Neural cell (in vitro differentiated cells): ENCODE results near the gene CNKSR2. TPM values are rescaled to one million over a fixed set of nuclear protein-coding genes. Genes with fewer than 3 reads are reported as not detected.

ENCODE experiments used
- H2AFZ ChIP-seq: fragments of 200-600, 300-800 bp; sonication (generic), shearing (Covaris generic); 2 replicates; pipeline ENCODE4 v1.6.0; 2014; ENCODE audit warnings: low read depth, mild to moderate bottlenecking, antibody characterized with exemption, low read length, moderate library complexity
- H3F3A ChIP-seq: fragments of 200-600 bp; shearing (Covaris generic); 2 replicates; pipeline ENCODE4 v1.6.1; 2016; ENCODE audit warnings: mild to moderate bottlenecking, moderate library complexity, mixed read lengths, antibody characterized with exemption, low read length; ENCODE audit not compliant: insufficient read depth, poor library complexity, severe bottlenecking
- H3K27ac ChIP-seq: fragments of 200-600, 300-800 bp; sonication (generic), shearing (Covaris generic); 2 replicates; pipeline ENCODE4 v1.5.1; 2014; ENCODE audit warnings: mild to moderate bottlenecking, low read length, moderate library complexity
- H3K27me3 ChIP-seq: fragments of 300-800, 200-600 bp; sonication (generic), shearing (Covaris generic); 2 replicates; pipeline ENCODE4 v1.6.0; 2014; ENCODE audit warnings: mild to moderate bottlenecking, low read depth, low read length, moderate library complexity; ENCODE audit not compliant: insufficient read depth
- H3K36me3 ChIP-seq: fragments of 300-800, 200-600 bp; sonication (generic), shearing (Covaris generic); 2 replicates; pipeline ENCODE4 v1.5.1; 2014; ENCODE audit warnings: mild to moderate bottlenecking, antibody characterized with exemption, low read length, moderate library complexity; ENCODE audit not compliant: insufficient read depth
- H3K4me2 ChIP-seq: fragments of 300-800, 200-600 bp; sonication (generic), shearing (Covaris generic); 2 replicates; pipeline ENCODE4 v1.6.0; 2014; ENCODE audit warnings: mild to moderate bottlenecking, low read length
- H3K4me3 ChIP-seq: fragments of 300-800, 200-600 bp; sonication (generic), shearing (Covaris generic); 2 replicates; pipeline ENCODE4 v1.5.1; 2014; ENCODE audit warnings: mild to moderate bottlenecking, low read length, moderate library complexity
- H3K79me2 ChIP-seq: fragments of 200-600 bp; shearing (Covaris generic); replicated peaks from 2 replicates; pipeline ENCODE4 v1.6.0; 2014; ENCODE audit warnings: mild to moderate bottlenecking, low read length, moderate library complexity; ENCODE audit not compliant: insufficient read depth
- H3K9ac ChIP-seq: fragments of 300-800, 200-600 bp; sonication (generic), shearing (Covaris generic); 2 replicates; pipeline ENCODE4 v1.6.1; 2016; ENCODE audit warnings: mild to moderate bottlenecking, low read length, mixed read lengths
- H3K9me2 ChIP-seq: fragments of 200-600 bp; shearing (Covaris generic); 2 replicates; pipeline ENCODE4 v1.6.1; 2016; ENCODE audit warnings: mild to moderate bottlenecking, low read length, mixed read lengths; ENCODE audit not compliant: insufficient read depth
- H3K9me3 ChIP-seq: fragments of 200-600, 300-800 bp; sonication (generic), shearing (Covaris generic); 2 replicates; pipeline ENCODE4 v1.6.1; 2016; ENCODE audit warnings: mild to moderate bottlenecking, mixed run types, low read length, moderate library complexity, mixed read lengths
- H4K20me1 ChIP-seq: fragments of 200-600 bp; shearing (Covaris generic); 2 replicates; pipeline ENCODE4 v1.6.1; 2016; ENCODE audit warnings: mild to moderate bottlenecking, mixed run types; ENCODE audit not compliant: insufficient read depth
- EP300 ChIP-seq: fragments of 450-650 bp; conservative IDR thresholded peaks from 2 replicates; pipeline ENCODE4 v1.6.1; 2014; ENCODE audit warnings: antibody characterized with exemption, mild to moderate bottlenecking, moderate library complexity; ENCODE audit not compliant: poor library complexity, severe bottlenecking
- EZH2 ChIP-seq: fragments of 200-600, 300-800 bp; shearing (Covaris generic), sonication (generic); IDR thresholded peaks from 2 replicates; pipeline ENCODE4 v1.6.1; 2014; ENCODE audit warnings: antibody characterized with exemption, low read length, borderline replicate concordance, mild to moderate bottlenecking; ENCODE audit not compliant: insufficient read depth, poor library complexity, severe bottlenecking
- MXI1 ChIP-seq: fragments of 450-650 bp; conservative IDR thresholded peaks from 2 replicates; pipeline ENCODE4 v1.6.1; 2014; ENCODE audit warnings: antibody characterized with exemption, mild to moderate bottlenecking; ENCODE audit not compliant: poor library complexity, severe bottlenecking
- POLR2AphosphoS5 ChIP-seq: IDR thresholded peaks from 2 replicates; pipeline ENCODE4 v1.6.1; 2012
- RAD21 ChIP-seq: fragments of 450-650 bp; conservative IDR thresholded peaks from 2 replicates; pipeline ENCODE4 v1.6.1; 2014; ENCODE audit warnings: antibody characterized with exemption, mild to moderate bottlenecking, moderate library complexity
- SMC3 ChIP-seq: fragments of 450-650 bp; conservative IDR thresholded peaks from 2 replicates; pipeline ENCODE4 v1.6.1; 2014; ENCODE audit warnings: antibody characterized with exemption, mild to moderate bottlenecking, moderate library complexity; ENCODE audit not compliant: poor library complexity
- TAF1 ChIP-seq: IDR thresholded peaks from 2 replicates; pipeline ENCODE4 v1.6.1; 2012; ENCODE audit warnings: low read depth
- polyA plus RNA-seq: library from polyadenylated mRNA; depleted of rRNA; stranded (reverse); fragments of >200 nt; gene quantifications from 2 replicates; pipeline ENCODE4 v1.2.3, GENCODE V29; 2014
- TF ChIP-seq, protein P1 (sequence below): IDR thresholded peaks from 2 replicates; pipeline ENCODE4 v1.6.1; 2012; ENCODE audit warnings: borderline replicate concordance
- TF ChIP-seq, protein P2 (sequence below): fragments of 450-650 bp; IDR thresholded peaks from 2 replicates; pipeline ENCODE4 v1.5.1; 2014; ENCODE audit warnings: antibody characterized with exemption, mild to moderate bottlenecking, moderate library complexity; ENCODE audit not compliant: poor library complexity, severe bottlenecking

The CNKSR2 gene
- polyA plus RNA-seq, 1 donor from 2014 or later = 31.1 TPM

DNA sequence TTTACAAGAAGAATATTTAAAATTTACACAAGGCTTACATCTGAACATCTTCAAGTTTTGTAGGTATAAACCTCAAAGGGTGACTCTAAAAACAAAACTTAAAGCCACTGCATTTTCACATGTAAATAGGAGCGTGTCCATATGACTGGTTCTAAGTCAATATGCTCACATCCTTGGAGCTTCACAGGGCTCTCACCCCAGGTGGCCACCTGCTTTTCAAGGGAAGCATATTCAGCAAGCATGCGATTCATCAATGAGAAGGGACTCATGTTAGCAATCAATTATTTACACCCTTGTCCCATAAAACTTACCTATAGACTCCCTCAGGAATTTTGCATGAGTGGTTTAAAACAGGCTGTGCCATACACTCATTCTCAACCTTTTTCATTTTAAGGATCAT is 301.7 kb downstream of the CNKSR2 start:
- no peaks in the 10 kb centered on the region for H3F3A ChIP-seq
- H3K27me3 ChIP-seq = no peaks in the 10 kb centered on the region
- no peak overlapping the region for H3K4me3 ChIP-seq
- no peak overlapping the region for H3K4me2 ChIP-seq
- no peaks in the 10 kb centered on the region for H3K79me2 ChIP-seq
- H3K9ac ChIP-seq = no peak overlapping the region
- H3K36me3 ChIP-seq = no peaks in the 10 kb centered on the region
- no peak overlapping the region for H3K27ac ChIP-seq
- no peaks in the 10 kb centered on the region for H4K20me1 ChIP-seq
- H2AFZ ChIP-seq = no peak overlapping the region
- TF ChIP-seq EP300 (no peak), EZH2 (no peak), POLR2AphosphoS5 (no peak), TAF1 (no peak), SMC3 (no peak), MXI1 (no peak), RAD21 (no peak)
- TF ChIP-seq, protein P1, sequence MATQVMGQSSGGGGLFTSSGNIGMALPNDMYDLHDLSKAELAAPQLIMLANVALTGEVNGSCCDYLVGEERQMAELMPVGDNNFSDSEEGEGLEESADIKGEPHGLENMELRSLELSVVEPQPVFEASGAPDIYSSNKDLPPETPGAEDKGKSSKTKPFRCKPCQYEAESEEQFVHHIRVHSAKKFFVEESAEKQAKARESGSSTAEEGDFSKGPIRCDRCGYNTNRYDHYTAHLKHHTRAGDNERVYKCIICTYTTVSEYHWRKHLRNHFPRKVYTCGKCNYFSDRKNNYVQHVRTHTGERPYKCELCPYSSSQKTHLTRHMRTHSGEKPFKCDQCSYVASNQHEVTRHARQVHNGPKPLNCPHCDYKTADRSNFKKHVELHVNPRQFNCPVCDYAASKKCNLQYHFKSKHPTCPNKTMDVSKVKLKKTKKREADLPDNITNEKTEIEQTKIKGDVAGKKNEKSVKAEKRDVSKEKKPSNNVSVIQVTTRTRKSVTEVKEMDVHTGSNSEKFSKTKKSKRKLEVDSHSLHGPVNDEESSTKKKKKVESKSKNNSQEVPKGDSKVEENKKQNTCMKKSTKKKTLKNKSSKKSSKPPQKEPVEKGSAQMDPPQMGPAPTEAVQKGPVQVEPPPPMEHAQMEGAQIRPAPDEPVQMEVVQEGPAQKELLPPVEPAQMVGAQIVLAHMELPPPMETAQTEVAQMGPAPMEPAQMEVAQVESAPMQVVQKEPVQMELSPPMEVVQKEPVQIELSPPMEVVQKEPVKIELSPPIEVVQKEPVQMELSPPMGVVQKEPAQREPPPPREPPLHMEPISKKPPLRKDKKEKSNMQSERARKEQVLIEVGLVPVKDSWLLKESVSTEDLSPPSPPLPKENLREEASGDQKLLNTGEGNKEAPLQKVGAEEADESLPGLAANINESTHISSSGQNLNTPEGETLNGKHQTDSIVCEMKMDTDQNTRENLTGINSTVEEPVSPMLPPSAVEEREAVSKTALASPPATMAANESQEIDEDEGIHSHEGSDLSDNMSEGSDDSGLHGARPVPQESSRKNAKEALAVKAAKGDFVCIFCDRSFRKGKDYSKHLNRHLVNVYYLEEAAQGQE = no peak
- TF ChIP-seq, protein P2, sequence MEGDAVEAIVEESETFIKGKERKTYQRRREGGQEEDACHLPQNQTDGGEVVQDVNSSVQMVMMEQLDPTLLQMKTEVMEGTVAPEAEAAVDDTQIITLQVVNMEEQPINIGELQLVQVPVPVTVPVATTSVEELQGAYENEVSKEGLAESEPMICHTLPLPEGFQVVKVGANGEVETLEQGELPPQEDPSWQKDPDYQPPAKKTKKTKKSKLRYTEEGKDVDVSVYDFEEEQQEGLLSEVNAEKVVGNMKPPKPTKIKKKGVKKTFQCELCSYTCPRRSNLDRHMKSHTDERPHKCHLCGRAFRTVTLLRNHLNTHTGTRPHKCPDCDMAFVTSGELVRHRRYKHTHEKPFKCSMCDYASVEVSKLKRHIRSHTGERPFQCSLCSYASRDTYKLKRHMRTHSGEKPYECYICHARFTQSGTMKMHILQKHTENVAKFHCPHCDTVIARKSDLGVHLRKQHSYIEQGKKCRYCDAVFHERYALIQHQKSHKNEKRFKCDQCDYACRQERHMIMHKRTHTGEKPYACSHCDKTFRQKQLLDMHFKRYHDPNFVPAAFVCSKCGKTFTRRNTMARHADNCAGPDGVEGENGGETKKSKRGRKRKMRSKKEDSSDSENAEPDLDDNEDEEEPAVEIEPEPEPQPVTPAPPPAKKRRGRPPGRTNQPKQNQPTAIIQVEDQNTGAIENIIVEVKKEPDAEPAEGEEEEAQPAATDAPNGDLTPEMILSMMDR = no peak
- H3K9me2 ChIP-seq = no peaks in the 10 kb centered on the region
- H3K9me3 ChIP-seq = no peaks in the 10 kb centered on the region

DNA sequence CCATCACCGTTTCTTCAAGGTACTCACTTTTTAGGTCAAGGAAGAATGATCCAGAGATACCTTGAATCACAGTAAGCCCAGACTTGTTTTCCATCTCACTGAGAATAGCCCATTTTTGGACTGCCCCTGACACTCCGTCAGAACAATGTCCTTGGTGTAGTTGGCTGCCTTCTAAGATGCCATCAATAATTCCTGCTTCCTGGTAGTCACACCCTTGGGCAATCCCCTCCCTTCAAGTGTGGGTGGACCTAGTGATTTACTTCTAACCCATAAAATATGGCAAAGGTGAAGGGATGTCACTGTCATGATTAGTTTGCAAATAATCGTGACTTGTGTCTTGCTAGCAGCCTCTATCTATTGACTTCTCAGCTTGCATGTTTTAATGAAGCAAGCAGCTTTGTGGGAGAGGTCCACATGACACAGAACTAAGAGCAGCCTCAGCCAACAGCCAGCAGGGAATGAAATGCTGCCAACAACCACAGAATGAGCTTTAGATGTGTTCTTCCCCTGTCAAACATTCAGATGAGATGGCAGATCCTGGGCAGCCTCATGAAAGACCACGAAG is 303.9 kb downstream of the CNKSR2 start:
- Histone ChIP-seq H3K9ac (no peak overlapping the region), H3K9me3 (no peaks in the 10 kb centered on the region), H3F3A (no peaks in the 10 kb centered on the region), H2AFZ (no peak overlapping the region), H3K4me2 (no peak overlapping the region), H3K4me3 (no peak overlapping the region), H3K27me3 (no peaks in the 10 kb centered on the region), H3K36me3 (no peaks in the 10 kb centered on the region), H3K9me2 (no peaks in the 10 kb centered on the region), H3K27ac (no peak overlapping the region), H3K79me2 (no peaks in the 10 kb centered on the region), H4K20me1 (no peaks in the 10 kb centered on the region)
- TF ChIP-seq, protein P1 = no peak
- no peak for TF ChIP-seq POLR2AphosphoS5
- TF ChIP-seq RAD21 = no peak
- no peak for TF ChIP-seq EZH2
